Cerebellar nuclear complex (tissue), 1 donor: Measurements from ENCODE around the gene PROZ.

Source experiments
- DNase-seq, 2 experiments: peaks; one replicate each; lab custom pipeline; 2025; lab: John Stamatoyannopoulos, UW

Gene PROZ

GRCh38 chr13:113120300-113121182, 37.9 kb upstream of the PROZ start:
- DNase-seq = no peak

- no peak for DNase-seq
These were observed 37.1 kb upstream of the PROZ start for GRCh38 chr13:113121183-113121927.

GRCh38 chr13:113121928-113122471, 36.4 kb upstream of the PROZ start:
- no peak for DNase-seq

GRCh38 chr13:113122550-113123225, 35.8 kb upstream of the PROZ start, which contains the start of gene F10:
Gene F10, plus strand, starts transcription at chr13:113122799. Its CDS starts 57 bp downstream, at chr13:113122856.
- DNase-seq = no peak

- no peak for DNase-seq
These were observed 34.9 kb upstream of the PROZ start for GRCh38 chr13:113123226-113124201.

- no peak for DNase-seq
These were observed 34.1 kb upstream of the PROZ start for GRCh38 chr13:113124211-113124970.

GRCh38 chr13:113125506-113126264, 32.8 kb upstream of the PROZ start:
- no peak for DNase-seq

- no peak for DNase-seq
These were observed 31.9 kb upstream of the PROZ start for GRCh38 chr13:113126265-113127150.

GRCh38 chr13:113129480-113129879, 29.0 kb upstream of the PROZ start:
- no peak for DNase-seq

- no peak for DNase-seq
These were observed 28.3 kb upstream of the PROZ start for GRCh38 chr13:113129921-113130750.

- DNase-seq = no peak
These were observed 23.1 kb upstream of the PROZ start for GRCh38 chr13:113135281-113135760.

GRCh38 chr13:113137691-113138298, 20.7 kb upstream of the PROZ start:
- DNase-seq = no peak

- DNase-seq = no peak
These were observed 19.5 kb upstream of the PROZ start for GRCh38 chr13:113138792-113139551.

GRCh38 chr13:113139577-113139976, 18.9 kb upstream of the PROZ start:
- no peak for DNase-seq

GRCh38 chr13:113140677-113141600, 17.5 kb upstream of the PROZ start:
- no peak for DNase-seq
